ENCODE data around the gene ALOX15B. TPM values are rescaled to one million over a fixed set of nuclear protein-coding genes. Genes with fewer than 3 reads are reported as not detected.

Gene ALOX15B
- polyA plus RNA-seq, 1 donor from 2014 or later = not detected

DNA sequence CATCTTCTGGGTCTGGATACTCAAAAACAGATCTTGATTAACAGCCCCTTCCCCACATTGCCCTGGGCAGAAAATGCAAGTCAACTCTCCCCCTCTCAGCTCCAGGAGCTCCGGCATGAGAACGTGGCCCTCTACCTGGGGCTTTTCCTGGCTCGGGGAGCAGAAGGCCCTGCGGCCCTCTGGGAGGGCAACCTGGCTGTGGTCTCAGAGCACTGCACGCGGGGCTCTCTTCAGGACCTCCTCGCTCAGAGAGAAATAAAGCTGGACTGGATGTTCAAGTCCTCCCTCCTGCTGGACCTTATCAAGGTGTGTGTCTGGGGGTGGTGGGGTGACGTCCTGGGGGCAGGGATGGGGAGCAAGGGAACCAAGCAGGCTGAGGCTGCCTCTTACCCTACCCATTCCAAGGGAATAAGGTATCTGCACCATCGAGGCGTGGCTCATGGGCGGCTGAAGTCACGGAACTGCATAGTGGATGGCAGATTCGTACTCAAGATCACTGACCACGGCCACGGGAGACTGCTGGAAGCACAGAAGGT is 26.7 kb upstream of the ALOX15B start:
- H3K9ac ChIP-seq (ENCODE audit: low read length) = no peak overlapping the region
- no peaks in the 10 kb centered on the region for H3K9me2 ChIP-seq (ENCODE audit: insufficient read depth, low read length)
- no peaks in the 10 kb centered on the region for H3K36me3 ChIP-seq (ENCODE audit: insufficient read depth, low read length)
- H3K4me3 ChIP-seq (ENCODE audit: low read length) = no peak overlapping the region
- H2AFZ ChIP-seq (ENCODE audit: low read depth, low read length) = no peak overlapping the region
- H3K4me2 ChIP-seq (ENCODE audit: low read length) = no peak overlapping the region
- no peak for TF ChIP-seq TAF1 (IDR thresholded peaks at IDR 0.05; ENCODE audit: low read depth)
- no peak for TF ChIP-seq EZH2 (IDR thresholded peaks at IDR 0.05; ENCODE audit: borderline replicate concordance, insufficient read depth, low read length, poor library complexity, severe bottlenecking)
- no peak for TF ChIP-seq SMC3 (conservative IDR thresholded peaks at IDR 0.05; ENCODE audit: poor library complexity)
- TF ChIP-seq, protein P1, sequence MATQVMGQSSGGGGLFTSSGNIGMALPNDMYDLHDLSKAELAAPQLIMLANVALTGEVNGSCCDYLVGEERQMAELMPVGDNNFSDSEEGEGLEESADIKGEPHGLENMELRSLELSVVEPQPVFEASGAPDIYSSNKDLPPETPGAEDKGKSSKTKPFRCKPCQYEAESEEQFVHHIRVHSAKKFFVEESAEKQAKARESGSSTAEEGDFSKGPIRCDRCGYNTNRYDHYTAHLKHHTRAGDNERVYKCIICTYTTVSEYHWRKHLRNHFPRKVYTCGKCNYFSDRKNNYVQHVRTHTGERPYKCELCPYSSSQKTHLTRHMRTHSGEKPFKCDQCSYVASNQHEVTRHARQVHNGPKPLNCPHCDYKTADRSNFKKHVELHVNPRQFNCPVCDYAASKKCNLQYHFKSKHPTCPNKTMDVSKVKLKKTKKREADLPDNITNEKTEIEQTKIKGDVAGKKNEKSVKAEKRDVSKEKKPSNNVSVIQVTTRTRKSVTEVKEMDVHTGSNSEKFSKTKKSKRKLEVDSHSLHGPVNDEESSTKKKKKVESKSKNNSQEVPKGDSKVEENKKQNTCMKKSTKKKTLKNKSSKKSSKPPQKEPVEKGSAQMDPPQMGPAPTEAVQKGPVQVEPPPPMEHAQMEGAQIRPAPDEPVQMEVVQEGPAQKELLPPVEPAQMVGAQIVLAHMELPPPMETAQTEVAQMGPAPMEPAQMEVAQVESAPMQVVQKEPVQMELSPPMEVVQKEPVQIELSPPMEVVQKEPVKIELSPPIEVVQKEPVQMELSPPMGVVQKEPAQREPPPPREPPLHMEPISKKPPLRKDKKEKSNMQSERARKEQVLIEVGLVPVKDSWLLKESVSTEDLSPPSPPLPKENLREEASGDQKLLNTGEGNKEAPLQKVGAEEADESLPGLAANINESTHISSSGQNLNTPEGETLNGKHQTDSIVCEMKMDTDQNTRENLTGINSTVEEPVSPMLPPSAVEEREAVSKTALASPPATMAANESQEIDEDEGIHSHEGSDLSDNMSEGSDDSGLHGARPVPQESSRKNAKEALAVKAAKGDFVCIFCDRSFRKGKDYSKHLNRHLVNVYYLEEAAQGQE (IDR thresholded peaks at IDR 0.05; ENCODE audit: borderline replicate concordance) = no peak
- no peak for TF ChIP-seq MXI1 (conservative IDR thresholded peaks at IDR 0.05; ENCODE audit: poor library complexity, severe bottlenecking)
- TF ChIP-seq RAD21 (conservative IDR thresholded peaks at IDR 0.05) = no peak
- no peak for TF ChIP-seq POLR2AphosphoS5 (IDR thresholded peaks at IDR 0.05)
- H3K27ac ChIP-seq (ENCODE audit: low read length) = no peak overlapping the region
- H3F3A ChIP-seq (ENCODE audit: insufficient read depth, low read length, poor library complexity, severe bottlenecking) = no peaks in the 10 kb centered on the region
- H4K20me1 ChIP-seq (ENCODE audit: insufficient read depth) = no peaks in the 10 kb centered on the region
- no peaks in the 10 kb centered on the region for H3K9me3 ChIP-seq (ENCODE audit: low read length)
- no peaks in the 10 kb centered on the region for H3K79me2 ChIP-seq (replicated peaks; ENCODE audit: insufficient read depth, low read length)
- peaks cover 18% of the 10 kb centered on the region for H3K27me3 ChIP-seq (ENCODE audit: insufficient read depth, low read depth, low read length)

DNA sequence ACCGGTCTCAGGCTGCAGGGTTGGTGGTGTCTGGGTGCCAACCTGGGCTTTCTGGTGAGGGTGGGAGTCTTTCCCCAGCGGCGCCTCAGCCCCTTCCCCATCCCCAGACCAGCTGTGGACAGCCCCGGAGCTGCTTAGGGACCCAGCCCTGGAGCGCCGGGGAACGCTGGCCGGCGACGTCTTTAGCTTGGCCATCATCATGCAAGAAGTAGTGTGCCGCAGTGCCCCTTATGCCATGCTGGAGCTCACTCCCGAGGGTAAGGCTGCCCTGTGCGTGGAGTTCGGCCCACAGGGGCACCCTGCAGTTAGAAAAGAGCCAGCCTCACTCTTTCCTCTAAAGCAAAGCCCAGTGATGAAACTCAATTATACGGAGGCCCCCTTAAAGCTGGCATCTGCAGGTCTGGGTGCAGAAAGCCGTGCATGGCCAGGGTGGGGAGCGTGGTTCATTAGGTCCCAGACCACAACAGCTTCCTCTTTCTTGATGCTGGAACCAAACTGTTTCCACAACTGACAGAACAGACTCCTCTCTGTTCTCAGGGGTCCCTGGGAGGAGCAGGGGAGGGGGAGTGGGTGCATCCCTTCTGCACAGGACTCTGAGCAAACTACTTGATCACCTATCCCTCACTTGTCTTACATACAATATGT is 25.7 kb upstream of the ALOX15B start:
- Histone ChIP-seq H3K27ac (ENCODE audit: low read length) (no peak overlapping the region), H3F3A (ENCODE audit: insufficient read depth, low read length, poor library complexity, severe bottlenecking) (no peaks in the 10 kb centered on the region), H3K36me3 (ENCODE audit: insufficient read depth, low read length) (no peaks in the 10 kb centered on the region), H2AFZ (ENCODE audit: low read depth, low read length) (no peak overlapping the region), H3K4me3 (ENCODE audit: low read length) (no peak overlapping the region), H3K9me2 (ENCODE audit: insufficient read depth, low read length) (no peaks in the 10 kb centered on the region), H3K9ac (ENCODE audit: low read length) (no peak overlapping the region), H3K4me2 (ENCODE audit: low read length) (no peak overlapping the region), H3K79me2 (replicated peaks; ENCODE audit: insufficient read depth, low read length) (no peaks in the 10 kb centered on the region), H3K27me3 (ENCODE audit: insufficient read depth, low read depth, low read length) (peaks cover 18% of the 10 kb centered on the region), H4K20me1 (ENCODE audit: insufficient read depth) (no peaks in the 10 kb centered on the region), H3K9me3 (ENCODE audit: low read length) (no peaks in the 10 kb centered on the region)
- no peak for TF ChIP-seq MXI1 (conservative IDR thresholded peaks at IDR 0.05; ENCODE audit: poor library complexity, severe bottlenecking)
- TF ChIP-seq EZH2 (IDR thresholded peaks at IDR 0.05; ENCODE audit: borderline replicate concordance, insufficient read depth, low read length, poor library complexity, severe bottlenecking) = no peak
- no peak for TF ChIP-seq RAD21 (conservative IDR thresholded peaks at IDR 0.05)
- TF ChIP-seq TAF1 (IDR thresholded peaks at IDR 0.05; ENCODE audit: low read depth) = no peak
- TF ChIP-seq, protein P2, sequence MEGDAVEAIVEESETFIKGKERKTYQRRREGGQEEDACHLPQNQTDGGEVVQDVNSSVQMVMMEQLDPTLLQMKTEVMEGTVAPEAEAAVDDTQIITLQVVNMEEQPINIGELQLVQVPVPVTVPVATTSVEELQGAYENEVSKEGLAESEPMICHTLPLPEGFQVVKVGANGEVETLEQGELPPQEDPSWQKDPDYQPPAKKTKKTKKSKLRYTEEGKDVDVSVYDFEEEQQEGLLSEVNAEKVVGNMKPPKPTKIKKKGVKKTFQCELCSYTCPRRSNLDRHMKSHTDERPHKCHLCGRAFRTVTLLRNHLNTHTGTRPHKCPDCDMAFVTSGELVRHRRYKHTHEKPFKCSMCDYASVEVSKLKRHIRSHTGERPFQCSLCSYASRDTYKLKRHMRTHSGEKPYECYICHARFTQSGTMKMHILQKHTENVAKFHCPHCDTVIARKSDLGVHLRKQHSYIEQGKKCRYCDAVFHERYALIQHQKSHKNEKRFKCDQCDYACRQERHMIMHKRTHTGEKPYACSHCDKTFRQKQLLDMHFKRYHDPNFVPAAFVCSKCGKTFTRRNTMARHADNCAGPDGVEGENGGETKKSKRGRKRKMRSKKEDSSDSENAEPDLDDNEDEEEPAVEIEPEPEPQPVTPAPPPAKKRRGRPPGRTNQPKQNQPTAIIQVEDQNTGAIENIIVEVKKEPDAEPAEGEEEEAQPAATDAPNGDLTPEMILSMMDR (IDR thresholded peaks at IDR 0.05; ENCODE audit: poor library complexity, severe bottlenecking) = no peak
- TF ChIP-seq POLR2AphosphoS5 (IDR thresholded peaks at IDR 0.05) = no peak
- no peak for TF ChIP-seq EP300 (conservative IDR thresholded peaks at IDR 0.05; ENCODE audit: poor library complexity, severe bottlenecking)
- TF ChIP-seq SMC3 (conservative IDR thresholded peaks at IDR 0.05; ENCODE audit: poor library complexity) = no peak
- TF ChIP-seq, protein P1 (IDR thresholded peaks at IDR 0.05; ENCODE audit: borderline replicate concordance) = no peak

All from neural cell (in vitro differentiated cells).